ENCODE data around the gene GNB2.

- TF ChIP-seq PHF8 (CRISPR knock-in tag; IDR thresholded peaks at IDR 0.05), result peak; percentile 30; the same call in 1 of the 2 replicates
- TF ChIP-seq CTCF (CRISPR knock-in tag; IDR thresholded peaks at IDR 0.05), result no peak
- TF ChIP-seq BATF2 (CRISPR knock-in tag; IDR thresholded peaks at IDR 0.05), result no peak
- TF ChIP-seq PRDM10 (CRISPR knock-in tag; IDR thresholded peaks at IDR 0.05; ENCODE audit: low read depth), result no peak
- TF ChIP-seq FOXP1 (IDR thresholded peaks at IDR 0.05), result no peak
- TF ChIP-seq FOXP1 (CRISPR knock-in tag; IDR thresholded peaks at IDR 0.05), result no peak
- TF ChIP-seq ZNF451 (CRISPR knock-in tag; IDR thresholded peaks at IDR 0.05), result no peak
- no peak for TF ChIP-seq SMYD3 (CRISPR knock-in tag; IDR thresholded peaks at IDR 0.05)
Observed at GRCh38 chr7:100693312-100694097, 20.0 kb downstream of the GNB2 start.
